NCI-H2029 treated with DMSO at 0.1 percent for 48 hours (cell line): ENCODE measurements around the gene SPHK2.
"Not testable (repeated sequence)": the region's sequence is repeated elsewhere in the genome, so short reads cannot be mapped to it uniquely, and the experiment has no call there.

Experiments used
- DNase-seq: peaks from one replicate; lab custom pipeline; 2025; lab: John Stamatoyannopoulos, UW

Gene SPHK2

GRCh38 chr19:48618916-48619691, at the start of gene SPHK2, which contains the start of gene RPL18:
TSS of gene SPHK2 (plus strand) at chr19:48619506. CDS start at chr19:48620515, 1,009 bp downstream.
TSS of gene RPL18 (minus strand) at chr19:48619178. CDS start at chr19:48619143, 35 bp downstream.
- peak; percentile 97 for DNase-seq

- peak; percentile 48 for DNase-seq
Observed at GRCh38 chr19:48569814-48570213, 49.5 kb upstream of the SPHK2 start.

GRCh38 chr19:48571378-48572162, 47.7 kb upstream of the SPHK2 start:
- DNase-seq: peak; percentile 75

DNA sequence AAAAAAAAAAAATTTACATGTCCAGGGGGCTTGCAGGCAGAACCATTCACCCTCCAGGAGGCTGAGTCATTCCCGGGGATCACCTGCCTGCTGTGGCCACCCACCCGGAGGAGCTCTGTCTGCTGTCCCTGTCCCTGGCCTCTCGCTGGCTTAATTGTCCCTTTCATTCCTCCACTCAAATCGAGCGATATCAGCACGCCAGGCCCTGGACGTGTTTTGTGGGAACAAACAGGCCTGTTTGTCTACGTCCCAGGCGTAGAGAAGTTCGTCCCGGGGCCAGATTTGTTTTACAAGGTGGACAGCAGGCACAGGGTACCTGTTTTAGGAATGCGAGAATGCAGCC, 46.2 kb upstream of the SPHK2 start:
- no peak for DNase-seq

DNA sequence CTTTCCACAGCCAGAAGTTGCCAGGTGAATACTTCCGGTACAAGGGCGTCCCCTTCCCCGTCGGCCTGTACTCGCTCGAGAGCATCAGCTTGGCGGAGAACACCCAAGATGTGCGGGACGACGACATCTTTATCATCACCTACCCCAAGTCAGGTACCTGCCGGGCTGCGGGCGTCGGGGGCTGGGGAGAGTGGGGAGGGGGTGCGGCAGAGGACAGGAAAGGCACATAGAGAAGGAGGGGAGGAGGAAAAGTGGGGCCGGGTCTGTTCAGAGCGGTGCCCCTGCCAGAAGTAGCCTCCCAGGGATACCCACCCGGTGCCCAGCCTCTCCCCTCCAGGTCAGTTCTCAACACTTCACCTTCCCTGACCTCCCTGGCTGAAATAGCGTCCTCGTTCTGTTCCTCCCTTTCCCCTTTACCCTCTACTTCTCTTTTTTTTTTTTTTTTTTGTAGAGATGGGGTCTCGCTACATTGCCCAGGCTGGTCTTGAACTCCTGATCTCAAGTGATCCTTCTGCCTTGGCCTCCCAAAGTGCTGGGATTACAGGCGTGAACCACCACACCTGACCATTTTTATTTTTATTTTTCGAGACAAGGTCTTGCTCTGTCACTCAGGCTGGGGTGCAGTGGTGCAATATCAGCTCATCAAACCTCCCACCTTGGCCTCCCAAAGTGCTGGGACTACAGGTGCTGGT, 43.2 kb upstream of the SPHK2 start:
- no peak for DNase-seq

GRCh38 chr19:48577908-48578307, 41.4 kb upstream of the SPHK2 start:
- not testable (repeated sequence) for DNase-seq

GRCh38 chr19:48578891-48579290, 40.4 kb upstream of the SPHK2 start:
- no peak for DNase-seq

- no peak for DNase-seq
Observed at GRCh38 chr19:48582168-48582567, 37.1 kb upstream of the SPHK2 start.

GRCh38 chr19:48587387-48587786, 31.9 kb upstream of the SPHK2 start:
- DNase-seq: no peak

- DNase-seq: peak; percentile 70
Observed at GRCh38 chr19:48588670-48589401, 30.5 kb upstream of the SPHK2 start.

DNA sequence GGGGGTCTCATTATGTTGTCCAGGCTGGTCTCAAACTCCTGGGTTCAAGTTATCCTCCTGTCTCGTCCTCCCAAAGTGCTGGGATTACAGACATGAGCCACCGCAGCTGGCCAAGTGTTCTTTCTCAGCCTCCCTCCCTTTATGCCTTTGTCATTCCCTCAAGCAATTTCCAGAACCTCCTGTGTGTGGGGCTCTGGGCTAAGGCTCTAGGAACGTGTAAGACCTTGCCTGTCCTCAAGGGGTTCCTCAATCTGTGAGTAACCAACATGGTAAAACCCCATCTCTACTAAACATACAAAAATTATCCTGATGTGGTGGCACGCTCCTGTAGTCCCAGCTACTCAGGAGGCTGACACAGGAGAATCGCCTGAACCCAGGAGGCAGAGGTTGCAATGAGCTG, 28.3 kb upstream of the SPHK2 start:
- no peak for DNase-seq

- DNase-seq: no peak
Observed at GRCh38 chr19:48595171-48595570, 24.1 kb upstream of the SPHK2 start.

GRCh38 chr19:48595833-48596232, 23.5 kb upstream of the SPHK2 start:
- DNase-seq: no peak

DNA sequence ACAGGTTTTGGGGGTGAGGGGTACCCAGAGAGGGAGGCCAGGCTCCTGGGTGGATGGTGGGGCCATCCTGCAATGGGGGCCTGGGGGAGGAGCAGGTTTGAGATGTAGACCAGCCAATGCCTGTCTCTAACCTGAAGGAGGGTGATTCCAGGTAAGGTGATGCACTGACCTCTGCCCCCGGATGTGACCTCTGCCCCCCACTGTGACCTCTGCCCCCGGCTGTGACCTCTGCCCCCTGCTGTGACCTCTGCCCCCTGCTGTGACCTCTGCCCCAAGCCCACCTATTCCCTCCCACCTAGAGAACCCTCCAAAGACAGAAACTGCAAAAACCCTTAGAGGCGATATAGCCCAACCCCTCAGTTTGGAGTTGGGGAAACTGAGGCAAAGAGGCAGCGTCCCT, 23.1 kb upstream of the SPHK2 start:
- DNase-seq: no peak

GRCh38 chr19:48596679-48597465, 22.4 kb upstream of the SPHK2 start:
- no peak for DNase-seq

- DNase-seq: no peak
Observed at GRCh38 chr19:48598996-48599700, 20.2 kb upstream of the SPHK2 start.

- no peak for DNase-seq
Observed at GRCh38 chr19:48600679-48601417, 18.5 kb upstream of the SPHK2 start.

- no peak for DNase-seq
Observed at GRCh38 chr19:48603001-48603400, 16.3 kb upstream of the SPHK2 start.

GRCh38 chr19:48603449-48603848, 15.9 kb upstream of the SPHK2 start:
- no peak for DNase-seq

DNA sequence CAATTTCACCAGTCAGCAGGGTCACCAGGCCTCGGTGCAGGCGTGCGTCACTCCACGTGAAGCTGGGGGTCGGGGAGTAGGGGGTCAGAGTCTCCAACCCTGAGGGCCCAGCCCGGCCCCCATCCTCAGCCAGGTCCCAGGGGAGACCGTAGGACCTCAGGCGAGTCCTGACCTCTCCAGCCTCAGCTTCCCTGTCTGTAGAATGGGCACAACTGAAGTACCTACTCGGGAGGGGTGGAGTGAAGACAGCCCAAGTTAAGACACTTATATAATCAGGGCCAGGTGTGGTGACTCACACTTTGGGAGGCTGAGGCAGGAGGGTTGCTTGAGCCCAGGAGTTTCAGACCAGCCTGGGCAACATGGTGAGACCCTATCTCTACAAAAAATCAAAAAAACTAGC, 15.5 kb upstream of the SPHK2 start:
- DNase-seq: no peak
